Measurements from ENCODE around the gene DNAH6. TPM values are rescaled to one million over a fixed set of nuclear protein-coding genes. Genes with fewer than 3 reads are reported as not detected.
"Not testable (repeated sequence)": the region's sequence is repeated elsewhere in the genome, so short reads cannot be mapped to it uniquely, and the experiment has no call there.

The DNAH6 gene
- total RNA-seq, 8 experiments from 2014 or later: 0.14 to 7.4 (median 1.1) TPM

GRCh38 chr2:84866122-84866521 is 349.8 kb downstream of the DNAH6 start:
- Histone ChIP-seq H3K4me3 (no peak overlapping the region), H3K27ac (no peak overlapping the region), H3K4me1 (replicated peaks in 1 of 2) (no peaks in the 10 kb centered on the region)
- in situ Hi-C loops (cut with MboI; ENCODE audit: low pct_unique_long_range_greater_than_20kb in 2 of 9, low sequenced_read_pairs in 9 of 9, unreplicated experiment in 9 of 9): loop anchor here in 2 of 9 experiments (10.0 to 25.0 kb wide), 2 partner anchors 379 to 381 kb away; no protein-coding TSS in a partner anchor
- WGBS, 10 experiments: 0 to 100% (median 29%) methylated on average over 1 to 3 of the region's 3 CpGs; no CpG with 5 or more reads in 1 of the 10 experiments
- peak in 1 of 8 experiments; percentile 52 for ATAC-seq (replicated peaks in 6 of 8)

- not testable (repeated sequence) for H3K4me3 ChIP-seq; ATAC-seq (replicated peaks in 6 of 8); H3K27ac ChIP-seq; H3K4me1 ChIP-seq (replicated peaks in 1 of 2)
- 80 to 100% (median 92%) methylated on average over 1 to 2 of the region's 4 CpGs; no CpG with 5 or more reads in 3 of the 10 experiments for WGBS, 10 experiments
- in situ Hi-C loops (cut with MboI; ENCODE audit: low pct_unique_long_range_greater_than_20kb in 2 of 9, low sequenced_read_pairs in 9 of 9, unreplicated experiment in 9 of 9): loop anchor here in 2 of 9 experiments (10.0 to 25.0 kb wide), 2 partner anchors 381 to 384 kb away; no protein-coding TSS in a partner anchor
These were observed 352.0 kb downstream of the DNAH6 start for GRCh38 chr2:84868327-84868726.

Other genes starting within 250 kb of the DNAH6 start
- 100 to 1,000 TPM in 2 of 8 experiments, 10 to 100 TPM in 6; 61.7 to 108 (median 90.7) TPM for gene SUCLG1, start 57.2 kb upstream of the DNAH6 start, total RNA-seq